HG02981 (cell line): Measurements from ENCODE around the gene VSX2.

Source experiments
- ATAC-seq: cut with Tn5 transposase; IDR thresholded peaks from one replicate; pipeline ENCODE4 v1.9.1; 2021; ENCODE audit warnings: mild to moderate bottlenecking, moderate library complexity; ENCODE audit not compliant: unreplicated experiment

The VSX2 gene

DNA sequence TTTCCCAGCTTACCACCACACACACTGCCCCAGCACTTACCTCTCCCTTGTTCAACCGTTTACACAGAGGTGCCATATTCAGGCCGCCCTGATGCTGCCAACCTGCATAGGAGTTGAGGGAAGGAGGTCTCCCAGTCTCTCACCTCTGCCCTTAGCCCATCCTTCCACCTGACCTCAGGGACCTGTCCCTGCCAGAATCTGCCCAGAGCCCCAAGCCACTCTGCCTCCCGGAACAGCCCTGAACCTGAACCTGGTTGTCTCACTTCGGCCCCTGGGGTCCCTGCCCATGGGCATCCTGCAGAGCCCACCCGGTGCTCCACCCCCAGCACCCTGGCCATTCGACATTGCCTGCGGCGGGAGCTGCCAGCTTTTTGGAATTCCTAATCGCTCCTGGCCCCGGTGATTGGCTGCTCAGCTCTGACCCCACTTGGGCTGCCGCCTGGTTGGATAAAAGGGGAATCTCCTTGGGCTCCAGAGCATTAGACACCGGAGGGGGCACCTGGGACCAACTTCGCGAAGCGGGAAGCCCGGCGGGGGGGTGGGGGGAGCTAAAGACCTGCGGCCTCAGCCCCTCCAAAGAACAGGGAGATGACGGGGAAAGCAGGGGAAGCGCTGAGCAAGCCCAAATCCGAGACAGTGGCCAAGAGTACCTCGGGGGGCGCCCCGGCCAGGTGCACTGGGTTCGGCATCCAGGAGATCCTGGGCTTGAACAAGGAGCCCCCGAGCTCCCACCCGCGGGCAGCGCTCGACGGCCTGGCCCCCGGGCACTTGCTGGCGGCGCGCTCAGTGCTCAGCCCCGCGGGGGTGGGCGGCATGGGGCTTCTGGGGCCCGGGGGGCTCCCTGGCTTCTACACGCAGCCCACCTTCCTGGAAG, at the start of gene VSX2:
Gene VSX2, plus strand, starts transcription at position 476 of the 874 bp plus-strand sequence. Its CDS starts 113 bp downstream, at position 589.
- no peak for ATAC-seq

DNA sequence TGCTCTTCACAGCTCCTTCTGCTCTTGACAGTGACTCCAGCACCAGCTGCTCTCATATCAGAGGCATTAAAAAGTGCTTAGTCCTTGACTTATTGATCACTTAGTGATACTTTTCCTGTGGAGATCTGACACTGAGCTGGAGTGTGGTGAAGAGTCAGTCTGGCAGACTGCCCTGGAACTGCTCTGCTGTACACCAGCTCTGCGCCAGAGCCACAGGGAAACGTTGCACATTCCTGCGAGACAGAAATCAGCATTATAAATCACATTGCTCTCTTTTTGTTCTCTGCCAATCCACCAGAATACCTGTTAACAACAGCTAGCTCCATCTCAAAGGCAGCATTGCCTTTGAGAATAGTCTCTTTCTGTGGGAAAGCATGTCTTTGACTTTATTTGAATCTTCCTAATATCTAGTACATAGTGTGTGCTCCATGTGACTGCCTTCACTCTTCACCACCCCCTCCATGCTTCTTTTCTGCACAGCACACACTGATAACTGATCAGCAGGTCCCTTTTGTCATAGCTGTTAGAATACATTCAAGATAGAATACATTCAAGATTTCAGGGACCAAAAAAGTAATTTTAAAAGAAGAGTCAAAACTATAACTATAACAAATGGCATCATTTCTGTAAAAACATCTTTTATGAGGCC, 48.2 kb upstream of the VSX2 start:
- no peak for ATAC-seq

DNA sequence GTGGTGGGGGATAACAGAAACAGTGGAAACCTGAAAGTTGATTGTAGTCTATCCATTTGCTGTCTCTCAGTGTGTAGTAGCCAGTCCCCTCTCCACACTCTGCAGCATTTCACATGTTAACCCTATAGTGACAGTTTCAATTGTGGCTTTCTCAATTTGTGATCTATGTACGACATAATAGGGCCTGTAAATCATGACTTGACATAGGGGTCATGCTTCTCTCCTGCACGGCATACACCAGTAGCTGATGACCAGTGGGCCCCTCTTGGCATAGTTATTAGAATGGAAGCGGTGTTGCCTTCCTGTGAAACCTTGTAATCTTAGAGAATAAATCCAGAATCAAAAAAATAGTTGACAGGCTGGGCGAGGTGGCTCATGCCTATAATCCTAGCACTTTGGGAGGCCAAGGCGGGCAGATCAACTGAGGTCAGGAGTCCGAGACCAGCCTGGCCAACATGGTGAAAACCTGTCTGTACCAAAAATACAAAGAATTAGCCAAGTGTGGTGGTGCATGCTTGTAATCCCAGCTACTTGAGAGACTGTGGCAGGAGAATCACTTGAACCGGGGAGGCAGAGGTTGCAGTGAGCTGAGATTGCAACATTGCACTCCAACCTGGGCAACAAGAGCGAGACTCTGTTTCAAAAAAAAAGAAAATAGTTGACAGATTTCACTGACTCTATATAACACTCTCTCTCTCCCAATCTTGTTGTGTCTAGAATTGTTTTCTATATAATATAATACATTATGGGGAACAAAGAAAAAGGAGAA, 44.6 kb upstream of the VSX2 start:
- no peak for ATAC-seq

DNA sequence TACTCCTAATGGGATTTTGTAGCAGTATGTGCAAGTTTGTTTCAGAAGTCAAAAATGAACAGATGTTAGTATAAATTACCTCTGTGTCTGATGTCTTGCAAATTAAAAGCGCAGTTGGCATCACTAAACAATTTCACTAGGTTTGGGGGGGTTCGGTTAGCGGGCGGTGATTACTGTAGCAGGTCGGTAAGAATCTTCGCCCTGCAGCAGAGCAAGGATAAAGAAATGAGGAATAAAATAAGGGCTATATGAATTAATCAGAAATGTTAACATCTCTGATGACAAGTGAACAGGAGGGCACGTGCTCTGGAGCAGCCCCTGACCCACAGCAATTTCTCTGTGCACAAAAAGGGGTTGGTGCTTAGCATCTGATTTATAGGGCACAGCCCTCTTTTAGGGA, 43.6 kb upstream of the VSX2 start:
- ATAC-seq, result no peak

DNA sequence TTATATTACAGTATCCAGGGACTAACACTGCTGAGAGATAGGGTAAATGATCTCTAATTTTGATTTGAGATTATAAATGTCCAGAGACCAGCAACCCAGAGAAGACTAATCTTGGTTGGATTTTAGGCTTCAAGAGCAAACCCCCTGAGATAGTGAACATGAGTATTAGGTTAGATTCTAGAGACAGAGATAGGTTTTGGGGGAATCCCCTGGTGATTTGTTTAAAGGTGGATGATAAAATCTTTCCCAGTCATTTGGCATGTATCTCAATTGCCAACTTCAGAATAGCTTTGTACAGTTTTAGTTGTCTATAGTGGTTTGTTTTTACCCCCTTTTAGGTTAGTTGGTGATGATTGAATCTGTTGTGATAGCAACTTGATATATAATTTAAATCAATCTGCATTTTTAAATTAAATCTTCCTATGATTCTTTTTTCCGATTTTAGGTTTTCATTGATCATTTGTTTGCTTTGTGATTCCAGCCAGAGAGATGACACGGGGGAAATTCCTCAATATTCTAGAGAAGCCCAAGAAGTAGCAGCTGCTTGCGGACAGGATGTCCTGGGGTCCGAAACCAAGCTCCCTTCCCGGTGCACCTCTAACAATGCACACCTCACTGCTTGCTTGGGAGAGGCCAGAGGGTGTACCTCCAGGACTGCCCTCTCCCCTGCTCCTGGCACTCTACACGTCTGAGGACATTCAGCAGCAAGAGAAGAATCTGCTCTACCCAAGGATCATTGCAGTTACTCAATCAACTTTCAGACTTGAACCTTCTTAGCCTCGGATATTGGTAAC, 40.6 kb upstream of the VSX2 start:
- ATAC-seq, result no peak

DNA sequence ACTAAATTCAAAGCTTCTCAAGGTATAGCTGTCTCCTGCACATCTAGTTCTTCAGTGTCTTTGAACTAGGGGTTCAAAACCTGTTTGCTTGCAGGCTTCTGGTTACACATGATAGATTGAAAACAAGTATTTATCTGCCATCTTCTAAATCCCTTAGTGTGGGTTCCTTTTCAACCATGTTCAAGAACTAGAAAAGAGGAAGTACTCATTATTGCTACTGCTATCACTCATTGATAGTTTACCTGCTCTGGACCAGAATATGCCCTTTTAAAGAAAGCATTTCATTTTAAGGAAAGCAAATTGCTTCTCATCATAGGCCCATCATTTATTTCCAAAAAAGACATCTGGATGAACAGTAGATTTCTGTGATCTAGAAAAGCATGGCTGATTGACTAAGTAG, 37.1 kb upstream of the VSX2 start:
- no peak for ATAC-seq

DNA sequence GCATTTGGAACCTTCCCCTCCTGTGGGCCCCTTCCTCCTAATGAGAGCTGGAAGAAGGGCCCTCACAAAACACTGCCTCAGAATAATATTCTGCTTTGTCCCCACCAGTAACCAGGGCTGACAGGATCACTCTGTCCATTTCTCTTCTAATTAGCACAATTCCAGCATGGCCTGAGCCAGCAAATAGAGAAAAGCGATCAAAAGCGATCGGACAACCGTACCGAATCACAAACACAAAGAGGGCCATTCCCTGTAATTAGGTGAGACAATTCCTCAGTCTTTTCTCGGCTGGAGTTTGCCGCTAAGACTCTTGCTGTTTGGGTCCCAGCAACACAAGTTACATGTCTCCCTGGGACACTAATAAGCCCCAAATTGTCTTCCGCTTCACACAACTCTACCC, 35.6 kb upstream of the VSX2 start:
- no peak for ATAC-seq

DNA sequence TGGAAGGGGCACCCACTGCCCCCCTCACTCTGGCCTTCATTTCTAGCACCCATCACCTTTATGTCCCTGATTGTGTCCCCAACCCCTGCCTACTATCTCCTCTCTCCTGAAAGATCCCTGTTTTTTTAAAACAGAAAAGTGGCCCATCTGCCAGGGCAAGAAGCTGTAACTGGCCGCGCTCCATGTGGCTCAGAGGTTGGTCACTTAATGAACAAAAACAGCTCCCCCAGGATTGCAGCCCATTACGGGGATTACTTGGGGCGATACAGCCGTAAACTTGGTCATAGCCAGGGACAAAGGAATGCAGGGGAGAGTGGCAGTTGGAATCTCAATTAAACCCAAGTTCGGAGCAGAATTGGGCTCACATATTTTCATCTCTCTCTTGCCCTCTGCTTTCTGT, 34.8 kb upstream of the VSX2 start:
- no peak for ATAC-seq

DNA sequence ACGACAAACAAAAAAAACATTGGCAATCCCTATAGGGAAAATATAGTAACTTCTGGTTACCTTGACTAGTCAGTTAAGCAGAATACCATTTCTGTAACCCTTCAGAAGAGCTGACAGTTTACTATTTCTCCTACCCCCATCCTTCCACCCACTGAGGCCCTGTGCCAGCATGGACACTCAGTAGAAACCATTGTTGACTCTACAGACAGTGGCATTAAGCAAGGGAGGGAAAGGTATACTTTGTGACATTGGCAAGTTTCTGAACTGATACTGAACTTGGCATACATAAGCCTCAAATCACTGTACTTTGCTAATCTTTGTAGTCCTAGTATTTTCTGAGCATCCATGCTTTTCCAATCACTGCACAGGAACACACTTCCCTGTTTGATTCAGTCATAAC, 33.4 kb upstream of the VSX2 start:
- no peak for ATAC-seq

DNA sequence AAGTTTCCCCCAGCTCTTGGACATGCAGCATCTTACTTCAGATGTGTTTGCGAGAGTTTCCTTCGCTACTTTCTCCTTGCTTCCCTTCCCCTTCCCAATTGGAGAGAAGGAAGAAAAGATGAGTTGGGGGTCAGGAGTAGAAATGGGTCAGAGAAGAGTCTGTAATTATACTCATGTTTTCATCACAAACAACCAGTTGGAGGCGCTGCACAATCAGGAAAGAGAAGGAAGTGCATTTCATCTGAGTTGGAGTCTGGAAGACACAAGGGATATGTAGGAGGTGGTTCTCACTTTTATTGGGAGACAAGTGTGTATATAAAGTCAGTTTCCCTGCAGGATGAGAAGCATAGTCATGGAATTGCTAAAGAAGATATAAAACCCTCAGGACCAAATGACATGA, 31.3 kb upstream of the VSX2 start:
- no peak for ATAC-seq

DNA sequence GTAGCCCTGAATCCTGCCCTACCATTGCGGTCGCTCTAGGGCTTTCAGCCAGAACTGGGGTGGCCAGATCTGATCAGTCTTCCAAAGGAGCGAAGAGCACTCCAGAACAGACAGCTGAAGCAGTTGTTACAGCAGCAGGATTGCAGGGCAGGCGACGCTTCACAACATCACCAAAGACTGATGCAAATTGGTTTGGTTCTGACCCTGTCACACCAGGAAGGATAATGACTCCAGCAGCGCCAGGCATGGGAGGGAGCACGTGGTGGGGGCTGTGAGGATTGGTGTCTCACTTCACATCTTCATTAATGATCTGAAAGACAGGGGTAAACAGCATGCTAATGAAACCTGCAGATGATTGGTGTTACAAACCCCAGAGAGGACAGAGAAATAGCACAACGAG, 30.6 kb upstream of the VSX2 start:
- ATAC-seq, result no peak

DNA sequence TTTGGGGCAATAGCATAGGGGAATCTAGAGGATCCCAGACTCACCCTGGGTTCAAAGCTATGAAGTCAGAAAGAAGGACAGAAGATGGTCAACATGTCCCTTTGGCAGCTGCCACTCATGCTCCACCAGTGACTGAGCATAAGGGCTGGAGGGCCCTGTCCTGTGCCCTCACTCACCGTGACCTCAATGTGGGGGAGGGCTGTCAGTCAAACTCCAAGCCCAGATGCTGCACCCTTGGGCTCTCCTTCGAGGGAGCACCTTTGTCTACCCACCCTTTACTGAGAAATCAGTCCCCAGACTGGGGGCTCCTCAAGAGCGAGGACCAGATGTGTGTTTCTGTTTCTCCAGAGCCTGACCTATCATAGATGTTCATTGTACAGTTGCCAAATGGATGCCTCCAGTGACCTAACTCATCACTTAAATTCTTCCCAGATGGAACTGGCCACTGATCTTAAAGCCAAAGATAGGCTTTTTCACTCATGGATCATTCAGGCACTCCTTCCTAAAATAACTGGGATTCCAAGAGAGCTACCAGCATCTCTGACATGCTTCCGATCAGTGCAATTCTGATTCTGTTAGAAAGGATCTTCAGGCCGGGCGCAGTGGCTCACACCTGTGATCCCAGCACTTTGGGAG, 27.2 kb upstream of the VSX2 start:
- ATAC-seq, result no peak

DNA sequence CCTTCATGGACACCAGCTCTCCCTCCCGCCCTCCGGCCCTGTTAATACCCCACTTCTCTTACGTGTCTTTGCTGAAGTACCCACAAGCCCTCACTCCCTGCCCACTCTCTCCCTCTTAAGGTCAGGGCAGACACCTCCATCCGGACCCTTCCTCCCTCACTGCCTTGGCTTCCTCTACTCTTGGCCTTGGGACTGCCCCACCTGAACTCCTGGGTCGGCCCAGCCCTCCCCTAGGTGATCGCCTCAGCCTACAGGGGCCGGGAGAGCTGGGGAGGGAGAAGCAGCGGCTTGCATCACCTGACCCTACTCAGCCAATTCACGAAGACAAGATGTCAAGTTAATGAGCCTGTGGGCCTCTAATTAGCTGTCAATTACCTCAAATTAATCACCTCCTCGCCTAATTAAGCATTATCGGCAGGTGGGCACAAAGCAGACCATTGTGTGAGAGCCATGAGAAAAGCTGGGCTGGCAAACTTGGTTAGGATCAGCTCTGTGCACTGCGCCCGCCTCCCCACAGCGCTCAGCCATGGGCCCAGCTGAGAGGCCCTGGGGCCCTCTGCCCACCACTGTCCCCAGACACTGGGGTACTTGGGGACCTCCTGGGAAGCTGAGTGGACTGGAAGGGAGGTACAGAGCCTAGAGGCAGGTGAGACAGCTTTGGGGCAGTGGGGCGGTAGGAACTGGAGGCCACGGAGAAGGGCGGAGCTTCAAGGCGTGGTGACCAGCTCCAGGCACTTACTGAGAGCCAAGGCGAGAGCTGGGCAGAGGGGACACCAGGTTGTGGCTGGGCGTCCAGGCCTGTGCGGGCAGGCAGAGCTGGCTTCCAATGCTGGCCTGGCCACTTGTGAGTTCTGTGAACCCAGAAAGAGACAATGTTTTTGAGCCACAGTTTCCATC, 25.1 kb upstream of the VSX2 start:
- no peak for ATAC-seq

DNA sequence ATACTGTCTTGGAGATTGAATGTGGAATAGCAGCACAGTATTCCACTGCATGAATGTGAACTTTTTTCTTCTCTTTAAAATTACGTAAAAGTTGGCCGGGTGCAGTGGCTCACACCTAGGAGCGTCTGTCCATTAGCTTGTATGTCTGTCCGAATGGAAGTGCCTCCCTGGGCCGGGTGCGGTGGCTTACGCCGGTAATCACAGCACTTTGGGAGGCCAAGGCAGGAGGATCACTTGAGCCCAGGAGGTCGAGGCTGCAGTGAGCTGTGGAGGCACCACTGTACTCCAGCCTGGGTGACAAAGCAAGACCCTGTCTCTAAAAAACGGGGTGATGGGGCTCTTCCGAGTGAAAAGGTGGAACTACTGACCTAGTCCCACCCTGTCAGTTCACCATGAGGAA, 22.6 kb upstream of the VSX2 start:
- no peak for ATAC-seq

DNA sequence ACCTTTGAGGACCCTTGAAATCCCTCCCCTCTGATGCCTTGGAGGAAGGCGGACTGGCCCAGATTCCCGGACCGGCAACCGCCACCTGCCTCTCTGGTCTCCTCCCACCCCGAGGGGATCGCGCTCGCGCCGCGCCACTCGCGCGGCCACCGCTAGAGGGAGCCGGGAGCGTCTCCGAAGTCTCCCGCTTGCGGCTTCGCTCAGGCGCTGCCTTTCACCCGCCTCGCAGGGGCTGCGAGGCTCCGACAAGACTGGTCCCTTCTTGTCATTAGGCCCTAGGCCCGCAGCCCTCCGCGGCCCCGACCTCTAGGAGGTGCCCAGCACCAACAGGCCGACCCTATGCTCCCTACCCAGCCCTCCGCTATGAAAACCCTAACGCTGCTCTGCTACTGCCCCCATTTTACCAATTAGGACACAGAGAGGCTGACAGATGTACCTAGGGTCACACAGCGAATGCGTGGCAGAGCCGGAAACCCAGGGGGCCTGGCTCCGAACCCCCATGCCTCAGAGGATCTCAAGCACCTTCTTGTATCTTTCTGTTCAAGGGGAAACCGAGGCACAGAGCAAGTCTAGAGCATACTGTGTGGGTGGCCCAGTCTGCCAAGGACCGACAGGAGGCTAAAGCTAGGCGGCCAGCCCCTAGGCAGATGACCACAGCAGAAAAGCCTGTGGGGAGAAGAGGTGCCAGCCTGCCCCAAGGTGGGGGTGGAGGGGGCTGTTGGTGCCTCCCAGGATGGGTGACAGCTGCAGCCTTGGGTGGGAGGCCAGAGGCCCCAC, 21.4 kb upstream of the VSX2 start:
- ATAC-seq, result no peak

DNA sequence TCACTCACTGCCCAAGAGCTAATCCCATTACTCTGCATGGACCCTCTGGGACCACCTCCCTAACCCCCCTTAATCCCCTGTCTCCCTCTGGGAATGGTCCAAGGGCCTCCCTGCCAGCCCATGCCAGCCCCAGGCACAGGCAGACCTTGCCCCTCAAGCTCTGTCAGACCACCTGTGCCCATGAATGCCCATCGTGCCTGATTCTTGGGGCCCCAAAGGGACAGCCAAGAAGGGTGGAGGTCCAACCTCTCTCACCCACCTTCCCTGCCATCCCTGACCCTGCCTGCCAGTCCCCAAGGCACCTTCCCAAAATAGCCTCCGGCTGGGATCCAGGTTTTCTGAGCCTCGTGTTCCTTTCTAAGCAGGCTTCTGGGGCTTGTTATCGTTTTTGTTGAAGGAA, 20.8 kb upstream of the VSX2 start:
- ATAC-seq, result no peak

DNA sequence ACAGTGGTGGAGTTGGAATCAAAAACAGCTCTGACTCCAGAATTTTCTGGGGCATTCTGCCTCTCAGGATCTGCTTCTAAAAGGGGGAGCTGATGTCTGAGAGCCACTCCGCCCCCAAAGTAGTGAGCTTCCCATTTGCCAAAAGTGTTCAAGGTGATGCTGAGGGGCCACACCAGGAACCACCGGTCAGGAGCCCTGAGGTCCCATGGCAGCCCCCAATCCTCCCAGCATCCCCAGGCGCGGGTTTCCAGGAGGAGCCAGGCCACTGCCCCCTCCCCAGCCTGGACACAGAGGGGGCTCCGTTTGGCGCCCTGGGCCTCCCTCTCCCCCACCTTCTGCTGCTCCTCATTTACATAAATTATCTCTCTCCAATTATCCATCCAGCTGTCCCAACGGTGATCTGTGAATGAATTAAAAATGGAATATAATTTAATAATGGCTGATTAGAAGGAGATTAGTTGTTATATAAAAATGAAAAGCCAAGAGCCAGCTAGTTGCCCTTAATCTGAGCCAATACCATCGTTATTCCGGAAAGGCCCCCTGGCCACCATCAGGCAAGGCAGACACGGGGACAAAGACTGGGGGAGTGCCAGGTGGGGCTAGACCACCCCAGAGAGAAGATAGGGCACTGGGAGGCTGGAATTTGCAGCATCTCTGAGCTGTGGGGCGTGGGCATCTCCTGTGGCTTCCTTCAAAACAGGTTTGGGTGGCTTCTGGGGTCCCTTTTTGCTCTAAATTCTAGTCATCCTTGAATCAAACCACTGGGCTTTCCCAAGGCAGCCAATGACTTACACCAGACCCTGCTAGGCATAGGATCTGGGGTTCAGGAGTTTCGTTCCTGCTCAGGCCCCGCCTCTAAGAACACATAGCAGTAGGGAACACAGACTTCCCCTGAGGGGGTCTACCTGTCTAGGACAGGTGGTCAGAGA, 19.7 kb upstream of the VSX2 start:
- ATAC-seq, result no peak

DNA sequence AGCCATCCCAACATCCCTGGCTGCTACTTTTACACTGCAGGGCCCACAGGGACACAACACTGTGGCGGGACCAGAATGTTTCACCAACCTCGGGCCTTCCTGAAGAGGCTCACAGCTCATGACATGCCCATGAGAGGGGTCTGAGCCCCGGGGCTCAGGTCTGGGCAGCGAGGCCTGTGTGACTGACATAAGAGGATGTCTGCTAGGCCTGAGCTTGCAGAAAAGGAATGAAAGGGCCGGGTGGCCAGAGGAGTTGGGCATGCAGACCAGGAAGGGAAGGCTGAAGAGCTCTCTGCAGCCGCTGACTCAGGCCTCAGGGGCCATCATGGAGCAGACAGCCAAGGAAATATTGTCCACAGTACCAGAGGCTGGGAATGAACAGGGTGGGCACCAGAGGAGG, 18.3 kb upstream of the VSX2 start:
- no peak for ATAC-seq
